Keratinocyte (primary cell): ENCODE measurements around the gene POLD1. TPM values are rescaled to one million over a fixed set of nuclear protein-coding genes. Genes with fewer than 3 reads are reported as not detected.

ENCODE experiments used
- DNase-seq: peaks from one replicate; pipeline ENCODE4 v3.0.0-alpha.2; 2011; ENCODE audit warnings: low read depth, missing footprints, low spot score
- FAIRE-seq: peaks from 2 replicates; lab custom pipeline; 2011; peaks lifted over from hg19 to GRCh38; lab: Jason Lieb, UNC
- H2AFZ ChIP-seq: 2 replicates; pipeline ENCODE4 v1.6.0; 2012; ENCODE audit warnings: low read length, control low read depth, inconsistent platforms; ENCODE audit not compliant: control insufficient read depth
- H3K27ac ChIP-seq: 2 replicates; pipeline ENCODE4 v1.5.1; 2011; ENCODE audit warnings: low read length; ENCODE audit not compliant: control insufficient read depth, insufficient read depth
- H3K27me3 ChIP-seq: 3 replicates; pipeline ENCODE4 v1.6.0; 2011; ENCODE audit warnings: low read length; ENCODE audit not compliant: control insufficient read depth, insufficient read depth; ENCODE audit errors: extremely low read depth
- H3K36me3 ChIP-seq, 2 experiments: 2 replicates in 1 of 2; 3 replicates in 1 of 2; pipeline ENCODE4 v1.5.1; 2011; ENCODE audit warnings: low read length in 2 of 2, mild to moderate bottlenecking in 1 of 2; ENCODE audit not compliant: control insufficient read depth in 2 of 2, insufficient read depth in 2 of 2; ENCODE audit errors: extremely low read depth in 1 of 2
- H3K4me1 ChIP-seq: 3 replicates; pipeline ENCODE4 v1.5.1; 2011; ENCODE audit warnings: low read length; ENCODE audit not compliant: control insufficient read depth, insufficient read depth; ENCODE audit errors: extremely low read depth
- H3K4me2 ChIP-seq: 3 replicates; pipeline ENCODE4 v1.6.0; 2011; ENCODE audit warnings: low read depth, low read length; ENCODE audit not compliant: control insufficient read depth, insufficient read depth; ENCODE audit errors: extremely low read depth
- H3K4me3 ChIP-seq, 3 experiments: fragments of 200-600 bp in 1 of 3; sonication (generic) in 1 of 3; 2 replicates in 2 of 3; 3 replicates in 1 of 3; pipeline ENCODE4 v1.5.1; 2011 to 2016; ENCODE audit warnings: low read length in 3 of 3, mild to moderate bottlenecking in 3 of 3, control low read depth in 2 of 3, inconsistent platforms in 1 of 3, low read depth in 1 of 3, mixed read lengths in 1 of 3, mixed run types in 1 of 3, moderate library complexity in 1 of 3; ENCODE audit not compliant: control insufficient read depth in 2 of 3, insufficient read depth in 2 of 3; ENCODE audit errors: extremely low read depth in 1 of 3
- H3K79me2 ChIP-seq: 2 replicates; pipeline ENCODE4 v1.6.0; 2012; ENCODE audit warnings: low read length; ENCODE audit not compliant: control insufficient read depth, insufficient read depth
- H3K9ac ChIP-seq: 3 replicates; pipeline ENCODE4 v1.6.0; 2011; ENCODE audit warnings: low read length; ENCODE audit not compliant: control insufficient read depth, insufficient read depth; ENCODE audit errors: extremely low read depth
- H3K9me1 ChIP-seq: 3 replicates; pipeline ENCODE4 v1.6.0; 2011; ENCODE audit warnings: low read length; ENCODE audit not compliant: control insufficient read depth, insufficient read depth; ENCODE audit errors: extremely low read depth
- H3K9me3 ChIP-seq: 2 replicates; pipeline ENCODE4 v1.5.1; 2012; ENCODE audit warnings: low read depth, low read length; ENCODE audit not compliant: control insufficient read depth
- H4K20me1 ChIP-seq: 3 replicates; pipeline ENCODE4 v1.6.0; 2011; ENCODE audit warnings: low read length; ENCODE audit not compliant: control insufficient read depth, insufficient read depth; ENCODE audit errors: extremely low read depth
- CTCF ChIP-seq, 3 experiments: IDR thresholded peaks in 1 of 3; conservative IDR thresholded peaks in 1 of 3; optimal IDR thresholded peaks in 1 of 3; 2 replicates in 2 of 3; 3 replicates in 1 of 3; pipeline versions ENCODE3 to v1.5.1; 2011; ENCODE audit warnings: low read length in 3 of 3, mild to moderate bottlenecking in 3 of 3, moderate library complexity in 2 of 3, control low read depth in 1 of 3, inconsistent platforms in 1 of 3; ENCODE audit not compliant: insufficient read depth in 2 of 3; ENCODE audit errors: extremely low read depth in 1 of 3
- EZH2 ChIP-seq: IDR thresholded peaks from one replicate; pipeline ENCODE4 v1.6.1; 2012; ENCODE audit warnings: inconsistent platforms, mild to moderate bottlenecking, low read length, moderate library complexity
- dilution Hi-C: fragments of 300-500 bp; cut with MboI; formaldehyde crosslinking; loops from one replicate; pipeline ENCODE4 v1.7.0; 2020; ENCODE audit warnings: low sequenced_read_pairs; ENCODE audit not compliant: extremely low pct_ligation_motif_present
- polyA plus RNA-seq, 5 experiments: library from polyadenylated mRNA; depleted of rRNA in 3 of 5; stranded (reverse) in 3 of 5; stranded (forward) in 1 of 5; unstranded in 1 of 5; fragments of >200 nt; gene quantifications; 1 replicate in 1 of 5; 2 replicates in 3 of 5; 3 replicates in 1 of 5; pipeline versions ENCODE4 v1.2.1 to v1.2.3, GENCODE V29; 2011 to 2012; ENCODE audit warnings: missing spikeins in 2 of 5, low read depth in 1 of 5, low replicate concordance in 1 of 5

POLD1 gene
- polyA plus RNA-seq, 1 donor (not counting 4 experiments of a cell fraction or from before 2014, with no cell fraction given): 8.7 TPM

- FAIRE-seq (no peak), DNase-seq (no peak)
- Histone ChIP-seq H3K9ac (no peak overlapping the region), H3K9me1 (no peaks in the 10 kb centered on the region), H3K36me3 (peaks cover 0 to 9% of the 10 kb centered on the region in 2 experiments), H3K27ac (no peak overlapping the region), H4K20me1 (no peaks in the 10 kb centered on the region), H3K9me3 (no peaks in the 10 kb centered on the region), H3K4me1 (no peaks in the 10 kb centered on the region), H3K4me3 (no peak overlapping the region), H3K79me2 (peaks cover 32% of the 10 kb centered on the region), H2AFZ (no peak overlapping the region), H3K4me2 (no peak overlapping the region), H3K27me3 (no peaks in the 10 kb centered on the region)
- TF ChIP-seq CTCF (optimal IDR thresholded peaks at IDR 0.05 in 1 of 3, IDR thresholded peaks at IDR 0.05 in 1 of 3, conservative IDR thresholded peaks at IDR 0.05 in 1 of 3; ENCODE audit: extremely low read depth in 1 of 3, insufficient read depth in 2 of 3, low read length in 3 of 3): no peak
- TF ChIP-seq EZH2: no peak
- dilution Hi-C loops: no loop called here
Observed at GRCh38 chr19:50392759-50393158, 8.6 kb downstream of the POLD1 start.

- DNase-seq: no peak
- no peak for FAIRE-seq
- dilution Hi-C loops: no loop called here
- Histone ChIP-seq H3K36me3 (peaks cover 0 to 6% of the 10 kb centered on the region in 2 experiments), H3K27me3 (no peaks in the 10 kb centered on the region), H4K20me1 (no peaks in the 10 kb centered on the region), H3K9ac (no peak overlapping the region), H3K9me1 (no peaks in the 10 kb centered on the region), H3K4me3 (no peak overlapping the region), H3K9me3 (no peaks in the 10 kb centered on the region), H3K4me2 (no peak overlapping the region), H3K79me2 (peaks cover 30% of the 10 kb centered on the region), H3K27ac (no peak overlapping the region), H2AFZ (no peak overlapping the region), H3K4me1 (no peaks in the 10 kb centered on the region)
- TF ChIP-seq EZH2 (no peak), CTCF (optimal IDR thresholded peaks at IDR 0.05 in 1 of 3, IDR thresholded peaks at IDR 0.05 in 1 of 3, conservative IDR thresholded peaks at IDR 0.05 in 1 of 3; ENCODE audit: extremely low read depth in 1 of 3, insufficient read depth in 2 of 3, low read length in 3 of 3) (no peak)
Observed at GRCh38 chr19:50393589-50393988, 9.4 kb downstream of the POLD1 start.
